AG04449 (cell line): ENCODE data around the gene RNASEL.

Experiments used
- CTCF ChIA-PET: fragments of 350-600 bp; formaldehyde crosslinking; extraction: SDS; loops from one replicate; lab custom pipeline; 2021; ENCODE audit warnings: antibody characterized with exemption; lab: Yijun Ruan, JAX
- POLR2A ChIA-PET: fragments of 400-600, 350-600 bp; formaldehyde crosslinking; extraction: SDS; loops from one replicate; lab custom pipeline; 2020; ENCODE audit warnings: antibody characterized with exemption, inconsistent platforms; lab: Yijun Ruan, JAX
- DNase-seq: peaks from one replicate; pipeline ENCODE4 v3.0.0-alpha.2; 2010; ENCODE audit warnings: low read depth, low spot score
- H3K4me3 ChIP-seq: 2 replicates; pipeline ENCODE4 v1.5.1; 2011; ENCODE audit warnings: low read depth, mild to moderate bottlenecking, control low read depth, low read length
- TF ChIP-seq, protein P1 (sequence below): IDR thresholded peaks from one replicate; pipeline ENCODE4 v1.5.1; 2011; ENCODE audit warnings: mild to moderate bottlenecking, moderate library complexity, low read length, control low read depth, inconsistent platforms; ENCODE audit not compliant: insufficient read depth; ENCODE audit errors: missing control alignments

Gene RNASEL

GRCh38 chr1:182621906-182622305 is 32.9 kb upstream of the RNASEL start:
- no peak for DNase-seq
- no peak overlapping the region for H3K4me3 ChIP-seq
- CTCF ChIA-PET: interaction anchor here (1.5 kb wide), 1 partner anchor 15 kb away, joined by 4 read pairs; no protein-coding TSS in a partner anchor
- TF ChIP-seq, protein P1, sequence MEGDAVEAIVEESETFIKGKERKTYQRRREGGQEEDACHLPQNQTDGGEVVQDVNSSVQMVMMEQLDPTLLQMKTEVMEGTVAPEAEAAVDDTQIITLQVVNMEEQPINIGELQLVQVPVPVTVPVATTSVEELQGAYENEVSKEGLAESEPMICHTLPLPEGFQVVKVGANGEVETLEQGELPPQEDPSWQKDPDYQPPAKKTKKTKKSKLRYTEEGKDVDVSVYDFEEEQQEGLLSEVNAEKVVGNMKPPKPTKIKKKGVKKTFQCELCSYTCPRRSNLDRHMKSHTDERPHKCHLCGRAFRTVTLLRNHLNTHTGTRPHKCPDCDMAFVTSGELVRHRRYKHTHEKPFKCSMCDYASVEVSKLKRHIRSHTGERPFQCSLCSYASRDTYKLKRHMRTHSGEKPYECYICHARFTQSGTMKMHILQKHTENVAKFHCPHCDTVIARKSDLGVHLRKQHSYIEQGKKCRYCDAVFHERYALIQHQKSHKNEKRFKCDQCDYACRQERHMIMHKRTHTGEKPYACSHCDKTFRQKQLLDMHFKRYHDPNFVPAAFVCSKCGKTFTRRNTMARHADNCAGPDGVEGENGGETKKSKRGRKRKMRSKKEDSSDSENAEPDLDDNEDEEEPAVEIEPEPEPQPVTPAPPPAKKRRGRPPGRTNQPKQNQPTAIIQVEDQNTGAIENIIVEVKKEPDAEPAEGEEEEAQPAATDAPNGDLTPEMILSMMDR: no peak
- POLR2A ChIA-PET: no interaction called here

GRCh38 chr1:182620924-182621585 is 32.0 kb upstream of the RNASEL start:
- CTCF ChIA-PET: interaction anchor here (0.7 to 3.4 kb wide), 5 partner anchors 14 to 165 kb away, joined by 3 to 17 read pairs (median 3); no protein-coding TSS in a partner anchor
- no peak for DNase-seq
- POLR2A ChIA-PET: no interaction called here

GRCh38 chr1:182617734-182618351 is 28.8 kb upstream of the RNASEL start:
- ChIA-PET CTCF (interaction anchor here (0.7 to 13.7 kb wide), 4 partner anchors 16 to 170 kb away, joined by 3 to 184 read pairs (median 12); no protein-coding TSS in a partner anchor), POLR2A (no interaction called here)
- TF ChIP-seq, protein P1: no peak
- no peak overlapping the region for H3K4me3 ChIP-seq
- no peak for DNase-seq

More at GRCh38 chr1:182620924-182621585, 32.0 kb upstream of the RNASEL start:
- H3K4me3 ChIP-seq: no peak overlapping the region
- TF ChIP-seq, protein P1: no peak

DNA sequence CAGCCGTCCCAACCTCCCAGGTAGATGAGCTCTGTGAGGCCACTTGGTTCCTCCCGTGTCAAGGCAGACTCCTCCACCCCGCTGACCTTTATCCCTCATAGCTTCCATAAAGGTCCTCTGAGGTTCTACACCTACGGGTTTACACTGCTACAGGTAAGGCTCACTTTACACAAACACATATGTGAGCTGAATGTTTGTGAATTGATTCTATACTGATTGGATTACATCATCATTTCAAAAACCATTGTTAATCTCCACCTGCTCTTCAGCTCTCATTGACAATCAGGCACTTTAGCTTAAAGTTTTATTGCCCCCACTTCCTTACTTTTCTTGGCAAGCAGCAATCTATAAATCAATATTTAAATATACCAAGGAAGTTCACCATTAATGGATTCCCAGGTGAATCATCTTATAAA is 28.0 kb upstream of the RNASEL start:
- CTCF ChIA-PET: interaction anchor here (1.2 to 13.7 kb wide), 3 partner anchors 19 to 170 kb away, joined by 3 to 184 read pairs (median 7); no protein-coding TSS in a partner anchor
- no peak overlapping the region for H3K4me3 ChIP-seq
- POLR2A ChIA-PET: interaction anchor here (0.7 kb wide), 1 partner anchor 96 kb away, joined by 4 read pairs; no protein-coding TSS in a partner anchor
- TF ChIP-seq, protein P1: no peak
- no peak for DNase-seq

DNA sequence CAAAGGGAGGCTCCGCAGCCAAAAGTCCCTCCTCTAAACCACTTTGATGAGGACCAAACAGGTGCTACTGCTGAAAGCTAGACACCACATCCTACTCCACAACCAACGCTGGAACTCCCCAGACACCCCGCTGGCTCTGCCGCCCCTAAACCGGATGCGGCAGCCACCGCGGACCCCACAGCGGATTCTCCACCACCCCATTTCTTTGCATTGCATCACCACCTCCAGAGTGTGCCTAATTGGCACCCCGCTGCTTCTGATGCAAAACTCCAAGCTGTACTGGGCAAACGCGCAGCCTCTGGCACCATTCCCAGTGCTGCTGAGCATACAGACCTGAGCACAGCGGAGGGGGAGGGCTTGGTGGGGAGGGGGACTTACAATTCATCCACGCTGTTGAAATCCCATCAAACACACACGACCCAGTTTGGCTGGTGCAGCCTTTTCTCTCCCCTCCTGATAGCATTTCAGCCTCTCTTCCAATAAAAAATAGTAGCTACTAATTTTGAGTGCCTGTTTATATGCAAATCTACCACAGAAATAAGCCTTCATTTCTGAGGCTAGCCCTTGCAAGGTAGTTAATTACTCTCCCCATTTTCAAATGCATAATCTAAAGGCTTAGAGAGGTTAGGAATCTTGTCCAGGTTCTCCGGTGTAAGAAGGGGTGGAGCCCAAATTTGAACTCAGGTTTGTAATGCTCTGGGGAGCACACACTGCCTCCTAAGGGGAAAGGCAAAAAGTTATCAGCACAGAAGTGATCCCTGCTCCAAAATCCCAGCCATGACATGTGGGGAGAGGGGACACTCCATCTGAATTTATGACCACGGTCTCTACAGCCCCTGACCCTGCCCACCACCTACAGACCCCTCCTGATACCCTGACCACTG is 27.3 kb upstream of the RNASEL start:
- TF ChIP-seq, protein P1: no peak
- CTCF ChIA-PET: interaction anchor here (1.2 to 13.7 kb wide), 3 partner anchors 18 to 171 kb away, joined by 3 to 184 read pairs (median 7); no protein-coding TSS in a partner anchor
- DNase-seq: no peak
- POLR2A ChIA-PET: interaction anchor here (0.7 kb wide), 1 partner anchor 95 kb away, joined by 4 read pairs; no protein-coding TSS in a partner anchor
- no peak overlapping the region for H3K4me3 ChIP-seq
